SJCRH30 (cell line): ENCODE measurements around the gene ZNF654. TPM values are rescaled to one million over a fixed set of nuclear protein-coding genes. Genes with fewer than 3 reads are reported as not detected.
"Not testable (repeated sequence)": the region's sequence is repeated elsewhere in the genome, so short reads cannot be mapped to it uniquely, and the experiment has no call there.

Experiments used
- DNase-seq, 2 experiments: peaks; one replicate each; pipeline ENCODE4 v3.0.0-alpha.2; 2015 to 2020
- H3K27ac ChIP-seq: fragments of 250-450 bp; sonication (Bioruptor Pico); 2 replicates; pipeline ENCODE4 v1.5.1; 2020; ENCODE audit warnings: mild to moderate bottlenecking, moderate library complexity
- H3K27me3 ChIP-seq: fragments of 250-450 bp; sonication (Bioruptor Pico); 2 replicates; pipeline ENCODE4 v1.5.1; 2020; ENCODE audit warnings: mild to moderate bottlenecking, moderate library complexity
- H3K36me3 ChIP-seq: fragments of 250-450 bp; sonication (Bioruptor Pico); 2 replicates; pipeline ENCODE4 v1.5.1; 2020; ENCODE audit warnings: mild to moderate bottlenecking, moderate library complexity
- H3K4me1 ChIP-seq: fragments of 250-450 bp; sonication (Bioruptor Pico); 2 replicates; pipeline ENCODE4 v1.5.1; 2020; ENCODE audit warnings: mild to moderate bottlenecking, moderate library complexity
- H3K4me3 ChIP-seq: fragments of 250-450 bp; sonication (Bioruptor Pico); 2 replicates; pipeline ENCODE4 v1.5.1; 2020; ENCODE audit warnings: mild to moderate bottlenecking, moderate library complexity
- H3K9me3 ChIP-seq: fragments of 250-450 bp; sonication (Bioruptor Pico); replicated peaks from 2 replicates; pipeline ENCODE4 v1.5.1; 2020; ENCODE audit warnings: mild to moderate bottlenecking, moderate library complexity
- total RNA-seq: library from RNA; depleted of rRNA; stranded (reverse); fragments of >200 nt; shearing (Covaris generic); gene quantifications from 2 replicates; pipeline ENCODE4 v1.2.3, GENCODE V29; 2014; rRNA removed

Gene ZNF654
- 13.1 and 14.1 TPM in 2 replicates for total RNA-seq

DNA sequence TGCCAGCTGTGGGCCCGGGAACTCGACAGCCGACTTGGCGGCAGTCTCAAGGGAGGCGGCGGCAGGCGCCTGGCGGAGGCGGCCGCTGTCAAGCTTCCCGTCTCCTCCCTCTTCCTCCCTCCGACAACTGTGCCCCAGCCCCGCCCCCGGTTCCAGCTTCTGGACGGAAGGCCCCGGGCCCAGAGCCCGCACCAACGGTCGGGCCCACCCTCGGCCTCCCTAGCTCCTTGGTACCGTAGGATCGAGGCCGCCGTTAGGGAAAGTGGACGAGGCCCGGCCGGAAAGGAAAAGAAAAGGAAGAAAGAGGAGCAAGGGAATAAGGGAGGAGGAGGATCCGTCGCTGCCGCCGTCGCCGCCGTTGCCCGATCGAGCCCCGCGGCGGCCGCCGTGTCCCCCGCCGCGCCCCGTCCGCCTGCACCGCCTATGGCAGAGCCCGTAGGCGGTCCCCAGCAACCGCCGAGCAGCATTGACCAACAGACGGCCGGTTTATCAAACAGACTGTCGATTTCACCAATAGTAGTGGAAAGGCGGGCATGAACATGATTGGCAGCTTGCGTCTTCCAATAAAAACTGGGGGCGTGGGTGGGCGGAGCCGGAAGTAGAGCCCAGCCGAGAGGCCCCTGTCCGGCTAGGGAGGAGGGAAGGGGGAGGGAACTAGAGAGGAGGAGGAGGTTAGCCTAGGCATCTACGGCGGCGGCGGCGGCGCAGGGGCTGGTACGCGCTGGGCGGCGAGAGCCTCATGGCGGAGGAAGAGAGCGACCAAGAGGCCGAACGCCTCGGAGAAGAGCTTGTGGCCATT is at the start of gene ZNF654, which contains the start of gene CGGBP1:
TSS of gene ZNF654 (plus strand) at position 675 of the 799 bp plus-strand sequence. CDS start at position 740, 65 bp downstream.
TSS of gene CGGBP1 (minus strand) at position 425 of the 799 bp plus-strand sequence. CDS start 3,029 bp downstream, outside the sequence.
- H3K9me3 ChIP-seq = no peaks in the 10 kb centered on the region
- H3K36me3 ChIP-seq = peaks cover 14% of the 10 kb centered on the region
- DNase-seq = peak; percentile 96 to 98

DNA sequence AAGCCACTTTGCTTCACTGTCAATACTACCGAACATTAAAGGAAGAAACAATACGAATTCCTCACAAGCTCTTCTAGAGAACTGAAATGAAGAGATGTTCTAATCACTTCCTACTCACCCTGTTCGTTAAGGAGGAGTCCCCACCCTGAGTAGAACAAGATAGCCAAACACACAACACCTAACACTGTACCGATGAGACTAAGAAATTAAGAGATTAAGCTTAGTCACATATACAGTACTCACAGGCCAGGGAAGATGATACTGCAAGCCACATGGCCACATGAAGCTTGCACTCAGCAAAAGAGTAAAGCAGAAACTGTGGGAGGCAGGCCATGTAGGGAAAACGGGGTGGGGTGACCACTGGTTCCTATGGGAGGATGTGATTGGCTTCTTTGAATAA is 48.2 kb upstream of the ZNF654 start:
- H3K27me3 ChIP-seq = no peaks in the 10 kb centered on the region
- no peaks in the 10 kb centered on the region for H3K9me3 ChIP-seq
- no peaks in the 10 kb centered on the region for H3K36me3 ChIP-seq
- no peak for DNase-seq
- H3K4me1 ChIP-seq = no peaks in the 10 kb centered on the region
- H3K4me3 ChIP-seq = no peak overlapping the region
- no peak overlapping the region for H3K27ac ChIP-seq

More for the DNA sequence above, at the start of gene ZNF654, which contains the start of gene CGGBP1:
- Histone ChIP-seq H3K27ac (peak within 1 kb of the TSS; percentile 94), H3K4me1 (no peaks in the 10 kb centered on the region; the same call in 1 of the 2 replicates), H3K27me3 (no peaks in the 10 kb centered on the region), H3K4me3 (peak within 1 kb of the TSS; percentile 83)

DNA sequence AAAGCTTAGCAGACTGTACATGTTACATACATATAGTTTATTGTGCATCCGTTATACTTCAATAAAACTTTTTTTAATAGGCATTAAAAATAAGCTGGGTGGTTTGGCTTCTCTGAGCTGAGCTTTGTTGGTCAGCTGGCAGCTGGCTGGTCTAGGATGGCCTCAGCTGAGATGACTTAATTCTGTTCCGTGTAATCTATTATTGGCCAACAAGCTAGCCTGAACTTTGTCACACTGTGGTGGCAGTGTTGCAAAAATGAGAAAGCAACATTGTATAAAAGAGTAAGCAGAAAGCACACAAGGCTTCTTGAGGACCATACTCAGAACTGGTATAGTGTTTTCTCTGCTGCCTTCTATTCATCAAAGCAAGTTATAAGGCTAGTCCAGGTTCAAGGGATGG is 45.5 kb upstream of the ZNF654 start:
- Histone ChIP-seq H3K4me1 (no peaks in the 10 kb centered on the region), H3K27me3 (no peaks in the 10 kb centered on the region), H3K36me3 (no peaks in the 10 kb centered on the region), H3K9me3 (no peaks in the 10 kb centered on the region), H3K4me3 (no peak overlapping the region), H3K27ac (no peak overlapping the region)
- DNase-seq = no peak

DNA sequence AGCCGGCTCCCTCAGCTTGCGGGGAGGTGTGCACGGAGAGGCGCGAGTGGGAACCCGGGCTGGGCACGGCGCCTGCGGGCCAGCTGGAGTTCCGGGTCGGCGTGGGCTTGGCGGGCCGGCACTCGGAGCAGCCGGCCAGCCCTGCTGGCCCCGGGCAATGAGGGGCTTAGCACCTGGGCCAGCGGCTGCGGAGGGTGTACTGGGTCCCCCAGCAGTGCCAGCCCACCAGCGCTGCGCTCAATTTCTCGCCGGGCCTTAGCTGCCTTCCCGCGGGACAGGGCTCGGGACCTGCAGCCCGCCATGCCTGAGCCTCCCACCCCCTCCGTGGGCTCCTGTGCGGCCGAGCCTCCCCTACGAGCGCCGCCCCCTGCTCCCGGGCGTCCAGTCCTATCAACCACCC is 43.4 kb upstream of the ZNF654 start:
- not testable (repeated sequence) for H3K27me3 ChIP-seq, DNase-seq, H3K4me3 ChIP-seq, H3K36me3 ChIP-seq, H3K9me3 ChIP-seq, H3K4me1 ChIP-seq, H3K27ac ChIP-seq

DNA sequence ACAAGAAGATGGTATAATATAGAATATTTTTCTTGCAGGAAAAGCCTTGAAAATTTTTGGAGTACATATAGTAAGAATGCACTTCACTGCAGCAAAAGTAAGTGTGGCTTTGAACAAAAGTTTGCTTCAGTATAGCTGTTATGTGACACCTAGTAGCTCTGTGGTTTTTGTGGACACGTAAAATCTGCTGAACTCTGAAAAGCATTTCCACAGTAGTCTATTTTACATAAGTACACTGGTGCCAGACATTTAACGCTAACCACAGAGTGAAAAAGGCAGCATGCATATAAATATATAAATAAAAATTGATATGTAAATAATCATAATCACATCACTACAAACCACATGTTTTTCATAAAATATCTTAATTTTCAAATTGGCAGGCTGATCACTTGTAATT is 40.0 kb upstream of the ZNF654 start:
- DNase-seq = peak in 1 of 2 experiments; percentile 34
- Histone ChIP-seq H3K27me3 (no peaks in the 10 kb centered on the region), H3K36me3 (no peaks in the 10 kb centered on the region), H3K4me1 (no peaks in the 10 kb centered on the region), H3K4me3 (no peak overlapping the region), H3K27ac (no peak overlapping the region), H3K9me3 (no peaks in the 10 kb centered on the region)

DNA sequence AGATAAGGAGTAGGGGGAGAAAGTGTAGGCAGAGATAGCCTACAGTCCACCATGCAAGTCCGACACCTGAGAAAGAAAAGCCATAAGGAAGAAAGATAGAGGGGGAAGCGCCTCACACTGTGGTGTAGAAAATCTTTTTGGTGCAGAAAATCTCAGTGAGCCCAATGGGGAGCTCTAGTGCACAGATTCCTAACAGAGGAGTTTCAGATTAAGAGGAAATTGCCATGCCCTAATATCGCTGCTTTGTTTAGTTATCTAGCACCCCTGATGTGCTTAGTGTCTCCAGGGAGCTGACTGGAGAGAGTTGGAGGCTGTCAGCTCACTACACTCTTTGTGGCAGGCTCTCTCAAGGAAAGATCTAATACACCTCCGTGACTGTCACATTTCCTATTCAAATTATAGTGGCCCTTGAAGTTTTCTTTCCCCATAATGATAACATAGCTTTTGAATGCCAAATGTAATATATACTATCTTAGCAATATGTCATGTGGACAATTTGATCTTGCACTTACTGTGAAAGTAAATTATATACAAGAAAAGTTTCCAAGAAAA is 34.0 kb upstream of the ZNF654 start:
- DNase-seq = no peak
- Histone ChIP-seq H3K36me3 (no peaks in the 10 kb centered on the region), H3K27ac (no peak overlapping the region), H3K4me3 (no peak overlapping the region), H3K9me3 (no peaks in the 10 kb centered on the region), H3K27me3 (no peaks in the 10 kb centered on the region), H3K4me1 (no peaks in the 10 kb centered on the region)

DNA sequence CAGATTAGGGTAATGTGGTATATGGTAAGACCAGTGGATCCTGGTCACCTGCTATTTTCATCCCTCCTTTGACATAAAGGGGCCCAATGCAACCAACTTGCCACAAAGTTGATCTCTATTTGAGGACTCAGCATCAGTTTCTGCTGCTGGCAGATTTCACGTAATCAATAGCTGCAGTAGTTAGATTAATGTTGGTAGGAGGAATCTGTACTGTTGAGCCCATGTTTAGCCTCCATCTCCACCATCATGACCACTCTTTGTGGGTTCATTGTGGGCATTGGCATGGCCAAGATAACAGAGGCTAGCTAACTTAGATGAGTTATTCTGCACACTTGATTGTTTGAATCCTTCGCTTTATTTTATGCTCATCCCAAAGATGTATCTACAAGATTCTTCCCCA is 30.2 kb upstream of the ZNF654 start:
- Histone ChIP-seq H3K27me3 (no peaks in the 10 kb centered on the region), H3K4me1 (peaks cover 7% of the 10 kb centered on the region; the same call in 1 of the 2 replicates), H3K9me3 (no peaks in the 10 kb centered on the region), H3K4me3 (no peak overlapping the region), H3K27ac (no peak overlapping the region), H3K36me3 (no peaks in the 10 kb centered on the region)
- no peak for DNase-seq

DNA sequence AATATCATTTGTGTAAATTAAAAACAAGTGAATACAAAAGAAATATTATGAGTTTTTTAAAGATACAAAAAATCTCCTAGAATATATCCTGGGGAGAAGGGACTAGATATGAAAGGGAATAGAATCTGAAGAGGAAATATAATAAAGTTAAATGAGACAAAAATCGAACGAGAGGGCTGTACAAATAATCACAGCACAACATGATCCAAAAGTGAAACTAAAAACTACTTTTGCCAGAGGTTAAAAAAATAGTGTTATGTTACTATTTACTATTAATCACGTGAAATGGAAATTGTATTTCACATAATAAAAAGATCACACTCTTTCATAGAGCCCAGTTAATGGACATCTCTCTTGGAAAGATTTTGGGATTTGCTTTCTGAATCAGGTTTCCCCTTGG is 28.8 kb upstream of the ZNF654 start:
- Histone ChIP-seq H3K36me3 (no peaks in the 10 kb centered on the region), H3K4me3 (no peak overlapping the region), H3K9me3 (no peaks in the 10 kb centered on the region), H3K27ac (no peak overlapping the region), H3K4me1 (peaks cover 7% of the 10 kb centered on the region; the same call in 1 of the 2 replicates), H3K27me3 (no peaks in the 10 kb centered on the region)
- DNase-seq = no peak

DNA sequence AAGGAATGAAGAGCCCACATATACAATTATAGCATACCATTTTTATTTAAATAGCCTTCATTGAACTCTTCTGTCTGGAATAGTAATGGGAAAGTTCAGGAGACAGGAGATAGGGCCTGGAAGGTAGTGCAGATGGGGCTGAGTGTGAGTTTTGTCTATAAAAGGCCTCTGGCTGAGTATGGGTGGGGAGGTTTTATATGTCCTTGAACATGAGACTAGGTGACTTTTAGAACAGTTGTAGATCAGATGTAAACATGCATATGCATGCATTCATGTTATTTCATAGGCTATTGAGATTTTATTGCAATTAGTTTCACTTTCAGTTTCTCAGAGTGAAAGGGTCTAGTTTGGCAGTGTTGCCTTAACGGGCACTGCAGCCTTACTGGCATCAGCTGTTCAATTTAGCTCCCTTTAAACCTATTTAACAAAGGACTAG is 27.4 kb upstream of the ZNF654 start:
- no peaks in the 10 kb centered on the region for H3K27me3 ChIP-seq
- no peaks in the 10 kb centered on the region for H3K36me3 ChIP-seq
- peak in 1 of 2 experiments; percentile 32 for DNase-seq
- H3K4me1 ChIP-seq = peaks cover 7% of the 10 kb centered on the region; the same call in 1 of the 2 replicates
- H3K4me3 ChIP-seq = peak overlapping the region; percentile 52
- no peaks in the 10 kb centered on the region for H3K9me3 ChIP-seq
- H3K27ac ChIP-seq = no peak overlapping the region

DNA sequence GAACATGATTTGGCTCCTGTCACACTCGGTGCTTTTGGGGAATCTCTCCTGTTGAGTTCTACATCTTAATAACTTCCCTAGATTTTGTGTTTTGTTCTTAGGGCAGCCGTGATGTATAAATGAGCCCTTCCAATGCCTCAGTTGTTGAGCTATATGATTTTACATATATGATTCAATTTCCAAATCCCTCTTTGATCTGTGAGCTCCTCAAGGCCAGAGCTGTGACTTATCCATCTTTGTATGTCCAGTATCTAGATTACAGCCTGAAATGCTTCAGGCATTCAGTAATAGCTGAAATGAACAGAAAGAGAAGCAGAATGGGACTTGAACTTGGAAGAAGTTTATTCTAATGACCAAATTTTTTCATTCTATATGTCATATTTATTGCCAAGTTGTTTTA is 26.8 kb upstream of the ZNF654 start:
- no peak overlapping the region for H3K27ac ChIP-seq
- peak overlapping the region; percentile 52 for H3K4me3 ChIP-seq
- DNase-seq = no peak
- H3K9me3 ChIP-seq = no peaks in the 10 kb centered on the region
- peaks cover 7% of the 10 kb centered on the region; the same call in 1 of the 2 replicates for H3K4me1 ChIP-seq
- no peaks in the 10 kb centered on the region for H3K36me3 ChIP-seq
- no peaks in the 10 kb centered on the region for H3K27me3 ChIP-seq

DNA sequence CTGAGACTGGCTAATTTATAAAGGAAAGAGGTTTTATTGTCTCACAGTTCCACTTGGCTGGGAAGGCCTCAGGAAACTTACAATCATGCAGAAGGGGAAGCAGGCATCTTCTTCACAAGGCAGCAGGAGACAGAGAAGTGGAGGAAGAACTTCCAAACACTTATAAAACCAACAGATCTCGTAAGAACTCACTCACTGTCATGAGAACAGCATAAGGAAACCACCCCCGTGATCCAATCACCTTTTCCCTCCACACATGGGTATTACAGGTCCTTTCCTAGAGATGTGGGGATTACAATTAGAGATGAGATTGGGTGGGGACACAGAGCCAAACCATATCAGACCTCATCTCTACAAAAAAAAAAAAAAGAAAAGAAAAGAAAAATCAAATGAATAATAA is 26.0 kb upstream of the ZNF654 start:
- Histone ChIP-seq H3K9me3 (no peaks in the 10 kb centered on the region), H3K27ac (no peak overlapping the region), H3K27me3 (no peaks in the 10 kb centered on the region), H3K36me3 (no peaks in the 10 kb centered on the region), H3K4me3 (no peak overlapping the region), H3K4me1 (peaks cover 7% of the 10 kb centered on the region; the same call in 1 of the 2 replicates)
- no peak for DNase-seq

DNA sequence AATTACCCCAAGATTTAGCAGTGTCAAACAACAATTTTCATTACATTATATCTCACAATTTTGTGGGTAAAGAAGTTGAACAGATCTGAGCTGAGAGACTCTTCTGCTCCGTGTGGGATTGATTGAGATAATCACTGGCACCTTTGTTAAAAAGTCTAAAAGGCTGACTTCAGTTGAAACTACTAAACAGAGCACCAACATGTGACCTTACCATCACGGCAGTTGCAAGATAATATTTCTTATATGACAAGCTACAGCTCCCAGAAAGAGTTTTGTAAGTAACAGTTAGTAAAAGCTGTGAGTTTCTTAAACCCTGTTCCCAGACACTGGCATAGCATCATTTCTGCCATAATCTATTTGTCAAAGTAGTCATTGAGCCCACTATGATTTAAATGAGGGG is 25.2 kb upstream of the ZNF654 start:
- Histone ChIP-seq H3K36me3 (no peaks in the 10 kb centered on the region), H3K27ac (no peak overlapping the region), H3K27me3 (no peaks in the 10 kb centered on the region), H3K4me3 (no peak overlapping the region), H3K4me1 (peaks cover 7% of the 10 kb centered on the region; the same call in 1 of the 2 replicates), H3K9me3 (no peaks in the 10 kb centered on the region)
- DNase-seq = no peak

DNA sequence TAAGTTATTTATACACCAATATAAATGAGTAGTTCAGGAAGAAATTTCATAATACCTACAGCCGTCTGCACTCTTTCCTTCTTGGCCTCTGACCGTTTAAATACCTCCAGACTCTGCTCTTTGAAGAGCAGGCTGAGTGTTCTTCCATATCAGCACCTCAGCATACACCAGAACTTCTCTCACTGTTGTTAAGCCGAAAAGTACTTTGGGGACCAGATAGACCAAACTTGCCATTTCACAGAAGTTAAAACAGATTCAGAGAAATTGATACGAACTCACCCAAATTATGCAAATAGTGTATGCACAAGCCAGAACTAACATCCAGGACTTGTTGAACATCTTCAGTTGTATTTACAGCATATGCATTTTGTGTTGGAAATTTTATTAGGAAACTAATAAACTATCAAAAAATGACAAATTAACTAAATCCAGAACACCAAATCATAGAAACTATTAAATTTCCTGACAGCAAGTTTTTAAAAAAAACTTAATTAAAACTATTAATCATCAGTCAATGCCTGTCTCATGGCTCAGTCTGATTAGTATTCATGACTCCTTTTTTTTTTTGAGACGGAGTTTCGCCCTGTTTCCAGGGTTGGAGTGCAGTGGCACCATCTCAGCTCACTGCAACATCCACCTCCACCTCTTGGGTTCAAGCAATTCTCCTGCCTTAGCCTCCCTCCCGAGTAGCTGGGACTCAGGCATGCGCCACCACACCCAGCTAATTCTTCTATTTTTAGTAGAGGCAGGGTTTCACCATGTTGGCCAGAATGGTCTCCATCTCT is 24.4 kb upstream of the ZNF654 start:
- peaks cover 7% of the 10 kb centered on the region; the same call in 1 of the 2 replicates for H3K4me1 ChIP-seq

DNA sequence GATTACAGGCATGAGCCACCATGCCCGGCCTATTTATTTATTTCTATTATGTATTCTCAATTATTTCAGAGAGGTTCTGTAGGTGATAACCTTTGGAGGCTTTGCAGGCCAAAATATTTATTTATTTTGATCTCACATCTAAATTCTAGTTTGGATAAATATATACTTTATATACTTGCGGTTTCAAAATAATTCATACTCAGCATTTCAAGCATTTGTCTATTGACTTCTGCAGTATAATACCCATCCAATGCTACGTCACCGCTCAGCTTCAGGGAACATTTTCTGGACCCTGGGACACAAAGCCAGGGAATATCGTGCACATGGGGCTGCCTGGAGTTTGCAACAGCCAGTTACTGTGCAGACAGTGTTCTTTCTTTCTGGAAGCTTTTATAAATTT is 22.8 kb upstream of the ZNF654 start:
- Histone ChIP-seq H3K27me3 (no peaks in the 10 kb centered on the region), H3K36me3 (no peaks in the 10 kb centered on the region), H3K4me3 (no peak overlapping the region), H3K4me1 (peaks cover 6% of the 10 kb centered on the region; the same call in 1 of the 2 replicates), H3K9me3 (no peaks in the 10 kb centered on the region), H3K27ac (no peak overlapping the region)
- DNase-seq = no peak

More for the DNA sequence above, 24.4 kb upstream of the ZNF654 start:
- no peak overlapping the region for H3K27ac ChIP-seq
- DNase-seq = no peak
- no peaks in the 10 kb centered on the region for H3K36me3 ChIP-seq
- H3K27me3 ChIP-seq = no peaks in the 10 kb centered on the region
- H3K9me3 ChIP-seq = no peaks in the 10 kb centered on the region
- H3K4me3 ChIP-seq = no peak overlapping the region

DNA sequence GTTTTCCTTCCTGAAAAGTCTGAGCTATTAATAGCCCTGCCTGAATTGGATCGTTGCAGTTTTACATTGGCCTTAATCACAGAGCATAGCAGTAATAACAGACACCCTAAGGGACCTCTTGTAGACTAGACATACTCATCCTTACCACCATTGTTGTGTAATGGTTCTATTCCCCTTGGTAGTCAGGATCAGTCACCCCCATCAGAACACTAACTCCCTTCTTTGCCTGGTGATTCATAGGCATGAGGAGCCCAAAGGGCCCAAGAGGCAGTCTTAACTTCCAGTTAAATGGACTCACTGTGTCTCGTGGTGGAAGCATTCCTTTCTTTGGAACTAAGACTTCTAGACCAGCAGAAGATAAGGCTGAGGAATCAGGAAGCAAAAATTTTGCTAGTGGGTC is 20.5 kb upstream of the ZNF654 start:
- Histone ChIP-seq H3K9me3 (no peaks in the 10 kb centered on the region), H3K4me3 (no peak overlapping the region), H3K27ac (no peak overlapping the region), H3K4me1 (no peaks in the 10 kb centered on the region), H3K36me3 (no peaks in the 10 kb centered on the region), H3K27me3 (no peaks in the 10 kb centered on the region)
- no peak for DNase-seq
